Activated gamma-delta T cell treated with anti-CD3 and anti-CD28 coated beads, Interleukin-2, amount 50 U/mL, for 16 hours (primary cell): ENCODE measurements around the gene DHX32.
"Not testable (repeated sequence)": the region's sequence is repeated elsewhere in the genome, so short reads cannot be mapped to it uniquely, and the experiment has no call there.

Source experiments
- DNase-seq: peaks from one replicate; pipeline ENCODE4 v3.0.0-alpha.2; 2020; ENCODE audit warnings: low read depth

The DHX32 gene

GRCh38 chr10:125896088-125896934 is 15.2 kb upstream of the DHX32 start, which contains the start of gene FANK1:
Gene FANK1 (plus strand): TSS chr10:125896564. CDS start chr10:125896643, 79 bp downstream.
- DNase-seq = peak; percentile 63

- DNase-seq = peak; percentile 2
Measured at GRCh38 chr10:125895130-125896087, 14.3 kb upstream of the DHX32 start.

DNA sequence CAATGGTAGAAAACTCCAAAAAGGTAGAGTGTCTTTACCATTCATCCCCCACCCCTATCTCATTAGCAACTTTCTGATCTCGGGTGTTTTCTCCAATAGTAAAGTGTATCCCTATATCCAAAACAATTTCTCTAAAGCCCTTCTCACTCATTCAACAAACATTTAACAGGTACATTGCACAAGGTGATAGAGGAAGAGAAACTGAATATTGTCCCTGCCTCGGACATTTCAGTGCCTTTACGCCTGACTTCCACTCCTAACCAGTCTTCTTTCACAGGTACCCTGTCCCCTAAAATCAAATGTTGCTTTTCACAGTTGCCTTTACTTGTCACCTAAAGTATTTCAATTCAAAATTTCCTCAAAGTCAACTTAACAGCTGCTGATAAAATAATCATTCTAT is 13.1 kb upstream of the DHX32 start:
- not testable (repeated sequence) for DNase-seq

- not testable (repeated sequence) for DNase-seq
Measured at GRCh38 chr10:125892402-125892801, 11.3 kb upstream of the DHX32 start.

DNA sequence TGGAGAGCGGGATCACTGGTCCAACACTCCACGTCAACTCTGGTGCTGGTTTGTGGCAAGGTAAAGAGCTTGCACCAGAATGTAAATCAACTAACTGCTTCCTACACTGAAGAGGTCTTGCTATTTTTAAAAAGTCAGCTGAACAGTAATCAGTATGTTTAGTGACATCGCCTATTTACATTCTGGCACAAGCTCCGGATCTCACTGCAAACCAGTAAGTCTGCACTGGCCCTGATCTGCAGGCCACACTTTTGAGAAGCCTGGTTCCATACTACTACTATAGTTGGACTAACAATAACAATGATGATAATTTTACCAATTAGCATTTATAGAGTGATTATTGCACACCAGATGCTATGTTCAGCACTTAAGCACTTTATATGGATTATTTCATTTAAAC is 8.3 kb upstream of the DHX32 start:
- not testable (repeated sequence) for DNase-seq

DNA sequence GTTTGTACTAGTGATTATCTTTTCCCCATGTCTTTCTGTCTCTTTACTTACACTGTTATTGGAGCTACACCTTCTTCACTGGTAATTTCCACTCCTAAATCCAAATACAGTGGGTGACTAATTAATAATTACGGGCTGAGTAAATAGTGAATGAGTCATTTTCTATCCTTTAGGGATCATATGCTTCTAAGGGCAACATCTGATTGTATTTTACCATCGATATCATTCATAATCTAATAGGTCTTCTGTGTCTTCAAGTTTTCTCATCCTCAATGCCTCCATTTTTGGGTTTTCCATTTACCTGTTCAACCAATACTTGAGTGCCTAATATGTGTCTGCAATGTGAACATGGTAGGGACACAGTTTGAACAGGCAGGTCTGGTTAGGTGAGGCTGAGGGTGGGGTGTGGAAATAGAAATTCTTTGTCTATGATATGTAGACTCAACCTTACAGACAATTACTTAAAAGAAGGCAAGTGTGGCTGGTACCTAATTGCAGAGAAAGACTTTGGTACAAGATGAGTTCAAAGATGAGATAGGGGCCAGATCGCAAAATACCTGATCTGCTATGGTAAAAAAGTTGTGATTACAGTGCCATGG is 5.9 kb upstream of the DHX32 start:
- no peak for DNase-seq

GRCh38 chr10:125883211-125883610 is 2.1 kb upstream of the DHX32 start:
- DNase-seq = no peak

DNA sequence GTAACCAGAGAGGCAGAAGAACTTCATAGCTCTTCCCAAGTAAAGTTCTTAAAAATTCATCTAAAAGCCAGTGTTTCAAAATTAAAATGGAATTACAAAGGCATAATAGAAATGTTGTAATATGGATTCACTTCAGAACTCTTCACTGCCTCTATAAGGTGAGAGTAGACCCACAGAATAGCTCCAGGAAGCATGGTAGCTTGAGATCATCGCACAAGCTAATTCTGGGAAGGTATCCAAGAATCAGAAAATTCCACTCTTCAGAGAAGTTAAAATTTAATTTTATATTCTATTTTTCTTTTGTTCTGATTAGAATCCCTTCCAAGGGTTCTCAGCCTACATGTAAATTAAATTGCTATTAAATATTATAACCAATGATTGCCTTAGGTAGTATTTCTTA is 1.5 kb upstream of the DHX32 start:
- DNase-seq = no peak

GRCh38 chr10:125880719-125881118 is 373 bp downstream of the DHX32 start:
- DNase-seq = no peak

GRCh38 chr10:125878957-125879835 is 1.9 kb downstream of the DHX32 start:
- DNase-seq = no peak

- no peak for DNase-seq
Measured at GRCh38 chr10:125871338-125871737, 9.8 kb downstream of the DHX32 start.

DNA sequence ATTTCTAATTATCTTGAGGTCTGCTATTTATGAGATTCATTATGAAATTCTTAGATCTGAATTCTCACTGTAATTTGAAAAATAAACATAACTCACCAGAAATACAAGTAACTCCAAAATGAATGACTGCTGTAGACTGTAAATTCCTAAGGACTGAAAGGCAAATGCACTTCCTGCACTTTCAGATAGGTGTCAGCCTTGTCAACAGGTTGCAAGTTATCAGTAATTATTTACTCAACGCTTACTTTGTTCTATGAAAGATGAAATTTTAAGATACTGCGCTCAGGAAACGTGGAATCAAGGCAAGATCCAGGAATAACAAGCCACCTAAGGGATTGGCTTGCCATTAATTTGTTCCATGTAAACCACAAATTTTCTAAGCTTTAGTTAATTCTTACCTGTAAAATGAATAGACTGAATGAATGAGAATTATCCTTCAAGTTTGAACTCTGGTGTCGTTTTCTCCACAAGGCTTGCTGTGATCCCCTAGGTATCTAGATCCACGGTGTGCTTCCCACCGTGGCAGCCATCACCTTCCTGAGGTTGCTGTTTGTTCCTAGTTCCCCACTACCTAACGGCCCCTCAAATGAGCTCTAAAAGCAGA is 12.6 kb downstream of the DHX32 start:
- no peak for DNase-seq

DNA sequence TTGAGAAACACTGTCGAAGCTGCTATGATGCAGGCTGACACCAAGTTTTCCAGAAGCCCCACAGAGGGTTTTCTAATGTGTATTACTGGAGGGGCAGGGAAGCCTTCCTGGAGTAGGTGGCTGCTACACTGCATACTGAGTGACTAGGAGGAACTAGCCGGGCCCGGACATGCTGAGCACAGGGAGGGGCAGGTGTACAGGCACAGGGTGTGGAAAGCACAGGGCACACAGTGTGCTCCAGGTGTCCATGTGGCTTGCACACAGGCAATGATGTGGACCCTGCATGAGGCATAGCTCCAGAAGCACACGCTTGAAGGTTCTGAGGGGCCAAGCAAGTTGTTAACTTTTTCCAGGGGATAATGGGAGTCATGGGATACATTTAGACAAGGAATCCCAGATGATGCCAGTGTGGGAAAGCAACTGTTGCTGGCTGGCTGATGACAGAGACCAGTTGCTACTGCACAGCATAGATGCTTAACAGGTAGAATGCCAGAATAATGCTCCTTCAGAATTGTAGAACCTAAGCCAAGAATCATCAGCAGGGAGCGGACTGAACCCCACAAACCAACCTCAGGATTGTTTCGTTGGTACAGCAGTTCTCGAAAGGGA is 14.6 kb downstream of the DHX32 start:
- no peak for DNase-seq

DNA sequence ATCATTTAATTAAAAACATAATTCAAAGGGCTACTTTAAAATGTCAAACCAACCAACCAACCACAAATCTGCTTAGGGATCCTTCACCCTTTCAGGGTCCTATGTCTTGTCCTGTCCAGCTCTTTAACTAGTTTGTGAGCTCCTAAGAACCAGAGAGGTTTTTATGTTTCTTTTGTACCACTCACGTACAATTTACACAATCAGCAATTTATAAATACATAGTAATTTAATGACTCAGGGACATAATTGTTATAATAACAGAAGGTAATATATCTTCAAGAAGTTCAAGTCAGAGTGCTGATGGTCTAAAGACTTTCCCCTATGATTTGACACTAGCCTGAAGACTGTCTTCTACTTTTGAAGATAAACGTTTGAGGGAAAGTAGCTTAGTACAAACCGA is 16.0 kb downstream of the DHX32 start:
- no peak for DNase-seq

GRCh38 chr10:125859128-125859817 is 21.8 kb downstream of the DHX32 start:
- no peak for DNase-seq

DNA sequence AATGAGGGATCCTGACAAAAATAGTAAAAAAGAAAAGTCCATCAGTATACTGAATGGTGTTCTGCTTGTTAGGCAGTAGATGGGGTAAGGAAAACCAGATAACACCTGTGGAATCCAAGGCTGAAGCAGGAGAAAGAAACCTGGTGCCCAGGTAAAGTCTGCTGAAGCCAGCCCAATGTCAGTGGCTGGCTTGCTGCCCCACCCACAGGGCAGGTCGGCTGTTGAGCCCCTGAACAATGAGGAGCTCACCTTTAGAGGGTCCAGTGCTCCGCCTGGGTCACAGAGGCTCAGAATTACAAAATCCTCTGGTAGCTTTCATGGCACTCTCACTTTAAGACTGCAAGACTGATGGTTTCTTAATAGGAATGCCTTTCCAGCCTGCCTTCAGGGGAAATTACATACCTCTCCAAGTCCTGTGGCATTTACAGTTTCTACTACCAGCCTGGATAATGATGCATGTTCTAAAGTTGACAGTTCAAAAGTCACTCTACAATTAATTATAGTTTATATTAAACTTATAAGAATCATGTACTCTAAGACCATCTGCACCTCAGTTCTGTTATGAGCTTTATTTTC is 23.8 kb downstream of the DHX32 start:
- DNase-seq = no peak

DNA sequence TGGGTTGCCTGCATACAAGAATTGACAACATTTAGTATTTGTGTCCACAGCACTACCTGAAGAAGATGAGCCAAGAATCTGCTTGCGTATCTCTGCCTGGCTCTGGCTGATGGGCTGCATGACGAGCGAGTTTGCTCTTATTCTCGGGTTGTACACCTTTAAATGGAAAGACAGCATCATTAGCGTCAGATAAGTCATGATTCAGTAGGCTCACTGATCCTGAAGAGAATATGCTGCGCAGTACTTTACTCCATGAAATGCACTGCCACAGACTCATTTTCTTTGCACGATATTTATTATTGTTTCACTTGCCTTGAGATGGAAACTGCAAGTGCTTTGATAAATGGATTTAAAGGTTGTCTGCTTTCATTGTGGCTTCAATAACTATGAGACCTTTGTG is 28.6 kb downstream of the DHX32 start:
- DNase-seq = no peak

GRCh38 chr10:125850766-125851731 is 30.0 kb downstream of the DHX32 start:
- no peak for DNase-seq
